Measurements from ENCODE around the gene GRHPR. TPM values are rescaled to one million over a fixed set of nuclear protein-coding genes. Genes with fewer than 3 reads are reported as not detected.
"Not testable (repeated sequence)": the region's sequence is repeated elsewhere in the genome, so short reads cannot be mapped to it uniquely, and the experiment has no call there.

GRHPR gene
- total RNA-seq, 1 donor from 2014 or later, result 99.2 TPM

- no peaks in the 10 kb centered on the region for H3K27me3 ChIP-seq (ENCODE audit: control insufficient read depth in 3 of 3, insufficient read depth in 3 of 3, low read length in 3 of 3)
- H3K9me3 ChIP-seq (ENCODE audit: control insufficient read depth in 3 of 3, low read length in 3 of 3), result no peaks in the 10 kb centered on the region
- no peak overlapping the region for H3K27ac ChIP-seq (ENCODE audit: low read depth, low read length)
- H3K9ac ChIP-seq (ENCODE audit: low read depth in 1 of 3, low read length in 3 of 3), result no peak overlapping the region
- H3K4me1 ChIP-seq (ENCODE audit: control insufficient read depth in 3 of 3, insufficient read depth in 3 of 3, low read length in 3 of 3), result peaks cover 0 to 19% (median 9%) of the 10 kb centered on the region in 3 donors
- H3K4me3 ChIP-seq (ENCODE audit: low read length in 3 of 3), result no peak overlapping the region
- peaks cover 0 to 3% (median 0%) of the 10 kb centered on the region in 3 donors for H3K36me3 ChIP-seq (ENCODE audit: control insufficient read depth in 3 of 3, insufficient read depth in 3 of 3, low read length in 3 of 3)
These were observed 31.7 kb downstream of the GRHPR start for GRCh38 chr9:37454238-37454637.

DNA sequence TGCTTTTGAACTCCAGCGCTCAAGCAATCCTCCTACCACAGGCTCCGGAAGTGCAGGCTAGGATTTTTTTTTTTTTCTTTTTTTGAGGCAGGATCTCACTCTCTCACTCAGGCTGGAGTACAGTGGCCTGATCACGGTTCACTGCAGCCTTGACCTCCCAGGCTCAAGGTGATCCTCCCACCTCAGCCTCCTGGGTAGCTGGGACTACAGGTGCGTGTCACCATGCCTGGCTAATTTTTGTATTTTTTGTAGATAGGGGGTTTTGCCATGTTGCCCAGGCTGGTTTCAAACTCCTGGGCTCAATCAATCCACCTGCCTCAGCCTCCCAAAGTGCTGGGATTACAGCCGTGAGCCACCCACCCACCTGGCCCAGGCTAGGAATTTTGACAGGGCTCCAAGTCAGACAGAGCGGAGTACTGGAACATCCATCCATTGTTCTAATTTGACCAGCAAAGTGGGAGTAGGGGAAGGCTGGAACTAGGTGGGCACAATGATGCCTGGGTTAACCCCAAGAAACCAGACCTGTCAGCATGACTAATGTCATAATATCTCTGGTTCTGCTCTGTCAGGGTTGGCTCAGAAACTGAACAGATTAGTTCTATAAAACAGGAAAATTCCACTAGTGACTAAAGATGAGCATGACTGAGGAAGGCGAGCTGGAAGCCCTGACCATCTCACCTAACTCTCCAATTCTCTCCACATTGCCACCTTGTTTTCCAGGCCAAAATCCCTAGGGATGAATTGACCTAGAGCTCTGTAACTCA, 33.6 kb downstream of the GRHPR start:
- Histone ChIP-seq H3K27me3 (ENCODE audit: control insufficient read depth in 3 of 3, insufficient read depth in 3 of 3, low read length in 3 of 3) (no peaks in the 10 kb centered on the region), H3K4me1 (ENCODE audit: control insufficient read depth in 3 of 3, insufficient read depth in 3 of 3, low read length in 3 of 3) (peaks cover 0 to 19% (median 9%) of the 10 kb centered on the region in 3 donors), H3K27ac (ENCODE audit: low read depth, low read length) (no peak overlapping the region), H3K9ac (ENCODE audit: low read depth in 1 of 3, low read length in 3 of 3) (no peak overlapping the region), H3K4me3 (ENCODE audit: low read length in 3 of 3) (no peak overlapping the region), H3K9me3 (ENCODE audit: control insufficient read depth in 3 of 3, low read length in 3 of 3) (no peaks in the 10 kb centered on the region), H3K36me3 (ENCODE audit: control insufficient read depth in 3 of 3, insufficient read depth in 3 of 3, low read length in 3 of 3) (no peaks in the 10 kb centered on the region)

- no peaks in the 10 kb centered on the region for H3K9me3 ChIP-seq (ENCODE audit: control insufficient read depth in 3 of 3, low read length in 3 of 3)
- H3K4me3 ChIP-seq (ENCODE audit: low read length in 3 of 3), result no peak overlapping the region
- H3K9ac ChIP-seq (ENCODE audit: low read depth in 1 of 3, low read length in 3 of 3), result no peak overlapping the region
- H3K4me1 ChIP-seq (ENCODE audit: control insufficient read depth in 3 of 3, insufficient read depth in 3 of 3, low read length in 3 of 3), result peaks cover 0 to 17% (median 9%) of the 10 kb centered on the region in 3 donors
- no peak overlapping the region for H3K27ac ChIP-seq (ENCODE audit: low read depth, low read length)
- H3K27me3 ChIP-seq (ENCODE audit: control insufficient read depth in 3 of 3, insufficient read depth in 3 of 3, low read length in 3 of 3), result no peaks in the 10 kb centered on the region
- H3K36me3 ChIP-seq (ENCODE audit: control insufficient read depth in 3 of 3, insufficient read depth in 3 of 3, low read length in 3 of 3), result no peaks in the 10 kb centered on the region
These were observed 34.3 kb downstream of the GRHPR start for GRCh38 chr9:37456817-37457216.

GRCh38 chr9:37464006-37464405, 41.5 kb downstream of the GRHPR start:
- peaks cover 0 to 2% (median 0%) of the 10 kb centered on the region in 3 donors for H3K36me3 ChIP-seq (ENCODE audit: control insufficient read depth in 3 of 3, insufficient read depth in 3 of 3, low read length in 3 of 3)
- no peaks in the 10 kb centered on the region for H3K9me3 ChIP-seq (ENCODE audit: control insufficient read depth in 3 of 3, low read length in 3 of 3)
- H3K4me3 ChIP-seq (ENCODE audit: low read length in 3 of 3), result peak overlapping the region; percentile 76 to 98 (median 98)
- peaks cover 13 to 37% (median 24%) of the 10 kb centered on the region in 3 donors for H3K4me1 ChIP-seq (ENCODE audit: control insufficient read depth in 3 of 3, insufficient read depth in 3 of 3, low read length in 3 of 3)
- peak overlapping the region; percentile 97 to 98 (median 98) for H3K9ac ChIP-seq (ENCODE audit: low read depth in 1 of 3, low read length in 3 of 3)
- no peaks in the 10 kb centered on the region for H3K27me3 ChIP-seq (ENCODE audit: control insufficient read depth in 3 of 3, insufficient read depth in 3 of 3, low read length in 3 of 3)
- peak overlapping the region; percentile 99 for H3K27ac ChIP-seq (ENCODE audit: low read depth, low read length)

GRCh38 chr9:37464426-37465248, 42.1 kb downstream of the GRHPR start:
- Histone ChIP-seq H3K9ac (ENCODE audit: low read depth in 1 of 3, low read length in 3 of 3) (peak overlapping the region; percentile 97 to 98 (median 98)), H3K4me1 (ENCODE audit: control insufficient read depth in 3 of 3, insufficient read depth in 3 of 3, low read length in 3 of 3) (peaks cover 13 to 37% (median 24%) of the 10 kb centered on the region in 3 donors), H3K9me3 (ENCODE audit: control insufficient read depth in 3 of 3, low read length in 3 of 3) (no peaks in the 10 kb centered on the region), H3K36me3 (ENCODE audit: control insufficient read depth in 3 of 3, insufficient read depth in 3 of 3, low read length in 3 of 3) (peaks cover 0 to 2% (median 0%) of the 10 kb centered on the region in 3 donors), H3K27ac (ENCODE audit: low read depth, low read length) (peak overlapping the region; percentile 99), H3K4me3 (ENCODE audit: low read length in 3 of 3) (peak overlapping the region; percentile 76 to 98 (median 98)), H3K27me3 (ENCODE audit: control insufficient read depth in 3 of 3, insufficient read depth in 3 of 3, low read length in 3 of 3) (no peaks in the 10 kb centered on the region)

GRCh38 chr9:37465249-37466036, 42.9 kb downstream of the GRHPR start, which contains the start of gene ZBTB5:
TSS of gene ZBTB5 (minus strand) at chr9:37465450. CDS start at chr9:37442551, 22,899 bp downstream.
- peaks cover 13 to 37% (median 24%) of the 10 kb centered on the region in 3 donors for H3K4me1 ChIP-seq (ENCODE audit: control insufficient read depth in 3 of 3, insufficient read depth in 3 of 3, low read length in 3 of 3)
- H3K4me3 ChIP-seq (ENCODE audit: low read length in 3 of 3), result peak within 1 kb of the TSS; percentile 92 to 98 (median 98)
- no peaks in the 10 kb centered on the region for H3K9me3 ChIP-seq (ENCODE audit: control insufficient read depth in 3 of 3, low read length in 3 of 3)
- H3K9ac ChIP-seq (ENCODE audit: low read depth in 1 of 3, low read length in 3 of 3), result peak within 1 kb of the TSS; percentile 97 to 98 (median 98)
- peaks cover 0 to 2% (median 0%) of the 10 kb centered on the region in 3 donors for H3K36me3 ChIP-seq (ENCODE audit: control insufficient read depth in 3 of 3, insufficient read depth in 3 of 3, low read length in 3 of 3)
- H3K27me3 ChIP-seq (ENCODE audit: control insufficient read depth in 3 of 3, insufficient read depth in 3 of 3, low read length in 3 of 3), result no peaks in the 10 kb centered on the region
- H3K27ac ChIP-seq (ENCODE audit: low read depth, low read length), result peak within 1 kb of the TSS; percentile 99

- peaks cover 0 to 2% (median 0%) of the 10 kb centered on the region in 3 donors for H3K36me3 ChIP-seq (ENCODE audit: control insufficient read depth in 3 of 3, insufficient read depth in 3 of 3, low read length in 3 of 3)
- H3K9me3 ChIP-seq (ENCODE audit: control insufficient read depth in 3 of 3, low read length in 3 of 3), result no peaks in the 10 kb centered on the region
- H3K4me1 ChIP-seq (ENCODE audit: control insufficient read depth in 3 of 3, insufficient read depth in 3 of 3, low read length in 3 of 3), result peaks cover 13 to 37% (median 24%) of the 10 kb centered on the region in 3 donors
- H3K27ac ChIP-seq (ENCODE audit: low read depth, low read length), result peak overlapping the region; percentile 99
- H3K27me3 ChIP-seq (ENCODE audit: control insufficient read depth in 3 of 3, insufficient read depth in 3 of 3, low read length in 3 of 3), result no peaks in the 10 kb centered on the region
- peak overlapping the region; percentile 80 to 90 (median 85) for H3K9ac ChIP-seq (ENCODE audit: low read depth in 1 of 3, low read length in 3 of 3)
- peak overlapping the region; percentile 92 to 98 (median 98) for H3K4me3 ChIP-seq (ENCODE audit: low read length in 3 of 3)
These were observed 43.7 kb downstream of the GRHPR start for GRCh38 chr9:37466037-37466709.

DNA sequence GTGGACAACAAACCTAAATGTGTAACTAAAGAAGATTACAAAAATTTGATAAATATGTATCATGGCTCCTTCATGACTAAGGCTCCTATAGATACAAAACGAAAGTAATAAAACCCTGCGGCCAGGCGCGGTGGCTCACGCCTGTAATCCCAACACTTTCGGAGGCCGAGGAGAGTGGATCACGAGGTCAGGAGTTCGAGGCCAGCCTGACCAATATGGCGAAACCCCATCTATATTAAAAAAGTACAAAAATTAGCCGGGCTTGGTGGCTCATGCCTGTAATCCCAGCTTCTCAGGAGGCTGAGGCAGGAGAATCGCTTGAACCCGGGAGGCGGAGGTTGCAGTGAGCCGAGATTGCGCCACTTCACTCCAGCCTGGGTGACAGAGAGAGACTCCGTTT, 45.0 kb downstream of the GRHPR start:
- peaks cover 13 to 31% (median 24%) of the 10 kb centered on the region in 3 donors for H3K4me1 ChIP-seq (ENCODE audit: control insufficient read depth in 3 of 3, insufficient read depth in 3 of 3, low read length in 3 of 3)
- H3K27ac ChIP-seq (ENCODE audit: low read depth, low read length); H3K9ac ChIP-seq (ENCODE audit: low read depth in 1 of 3, low read length in 3 of 3); H3K4me3 ChIP-seq (ENCODE audit: low read length in 3 of 3); H3K36me3 ChIP-seq (ENCODE audit: control insufficient read depth in 3 of 3, insufficient read depth in 3 of 3, low read length in 3 of 3); H3K9me3 ChIP-seq (ENCODE audit: control insufficient read depth in 3 of 3, low read length in 3 of 3); H3K27me3 ChIP-seq (ENCODE audit: control insufficient read depth in 3 of 3, insufficient read depth in 3 of 3, low read length in 3 of 3): not testable (repeated sequence)

DNA sequence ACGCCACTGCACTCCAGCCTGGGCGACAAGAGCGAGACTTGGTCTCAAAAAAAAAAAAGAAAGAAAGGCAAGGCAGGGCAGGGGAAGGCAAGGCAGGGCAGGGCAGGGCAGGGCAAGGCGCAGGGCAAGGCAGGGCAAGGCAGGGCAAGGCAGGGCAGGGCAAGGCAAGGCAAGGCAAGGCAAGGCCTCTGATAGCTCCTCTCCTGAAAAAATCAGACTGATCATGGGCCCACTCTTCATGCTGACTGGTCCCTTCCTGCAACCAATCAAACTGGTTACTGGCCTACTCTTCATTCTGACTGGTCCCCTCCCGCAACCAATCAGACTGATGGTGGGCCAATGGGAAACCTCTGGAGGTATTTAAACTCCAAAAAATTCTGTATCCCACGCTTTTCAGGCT, 46.1 kb downstream of the GRHPR start:
- H3K27ac ChIP-seq (ENCODE audit: low read depth, low read length), result no peak overlapping the region
- peaks cover 5 to 21% (median 15%) of the 10 kb centered on the region in 3 donors for H3K4me1 ChIP-seq (ENCODE audit: control insufficient read depth in 3 of 3, insufficient read depth in 3 of 3, low read length in 3 of 3)
- no peaks in the 10 kb centered on the region for H3K9me3 ChIP-seq (ENCODE audit: control insufficient read depth in 3 of 3, low read length in 3 of 3)
- no peak overlapping the region for H3K9ac ChIP-seq (ENCODE audit: low read depth in 1 of 3, low read length in 3 of 3)
- H3K36me3 ChIP-seq (ENCODE audit: control insufficient read depth in 3 of 3, insufficient read depth in 3 of 3, low read length in 3 of 3), result peaks cover 0 to 2% (median 0%) of the 10 kb centered on the region in 3 donors
- H3K27me3 ChIP-seq (ENCODE audit: control insufficient read depth in 3 of 3, insufficient read depth in 3 of 3, low read length in 3 of 3), result no peaks in the 10 kb centered on the region
- H3K4me3 ChIP-seq (ENCODE audit: low read length in 3 of 3), result no peak overlapping the region
